ENCODE data around the gene CFAP97D2.

- TF ChIP-seq CTCF (IDR thresholded peaks at IDR 0.05) (no peak), POLR2AphosphoS5 (IDR thresholded peaks at IDR 0.05; ENCODE audit: insufficient read depth in 1 of 2, low read depth in 1 of 2) (no peak), POLR2A (IDR thresholded peaks at IDR 0.05) (no peak)
Measured at GRCh38 chr13:114146173-114146572, 32.9 kb upstream of the CFAP97D2 start.

Data from vagina (tissue), 2 donors.